Coronary artery (tissue), 2 donors: ENCODE data around the gene ADAMTS15.

Experiments used
- DNase-seq: peaks from one replicate; pipeline ENCODE4 v3.0.0-alpha.2; 2017; ENCODE audit warnings: low spot score
- H3K27ac ChIP-seq, 2 donors: fragments of 200-600 bp; sonication (generic); one replicate each; pipeline ENCODE4 v1.5.1; 2016 to 2019
- H3K4me3 ChIP-seq: fragments of 200-600 bp; sonication (generic); 2 replicates; pipeline ENCODE4 v1.5.1; 2016; ENCODE audit warnings: mild to moderate bottlenecking, moderate library complexity
- TF ChIP-seq, protein P1 (sequence below): fragments of 200-600 bp; sonication (generic); IDR thresholded peaks from one replicate; pipeline ENCODE4 v1.5.1; 2019; ENCODE audit warnings: antibody characterized with exemption

Gene ADAMTS15

DNA sequence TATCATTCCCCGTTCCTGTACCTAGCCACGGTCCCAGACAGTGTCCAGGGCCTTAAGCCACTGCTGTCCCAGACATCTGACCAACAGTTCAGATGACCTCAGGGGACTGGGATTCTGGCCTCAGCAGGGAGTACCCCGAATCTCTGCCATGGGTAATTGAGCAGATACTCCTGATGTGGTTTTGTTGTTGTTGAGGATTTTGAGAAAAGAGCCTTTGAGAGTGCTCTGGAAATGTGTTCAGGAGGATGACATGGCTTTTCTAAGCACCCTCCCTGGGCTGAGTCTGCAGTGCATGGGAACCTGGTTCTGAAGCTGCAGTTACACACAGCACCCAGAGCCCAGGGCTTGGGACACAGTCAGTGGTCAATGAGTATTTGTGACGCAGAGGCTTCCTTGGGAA, 30.4 kb downstream of the ADAMTS15 start:
- peak overlapping the region; percentile 64 to 90 for H3K27ac ChIP-seq
- TF ChIP-seq, protein P1, sequence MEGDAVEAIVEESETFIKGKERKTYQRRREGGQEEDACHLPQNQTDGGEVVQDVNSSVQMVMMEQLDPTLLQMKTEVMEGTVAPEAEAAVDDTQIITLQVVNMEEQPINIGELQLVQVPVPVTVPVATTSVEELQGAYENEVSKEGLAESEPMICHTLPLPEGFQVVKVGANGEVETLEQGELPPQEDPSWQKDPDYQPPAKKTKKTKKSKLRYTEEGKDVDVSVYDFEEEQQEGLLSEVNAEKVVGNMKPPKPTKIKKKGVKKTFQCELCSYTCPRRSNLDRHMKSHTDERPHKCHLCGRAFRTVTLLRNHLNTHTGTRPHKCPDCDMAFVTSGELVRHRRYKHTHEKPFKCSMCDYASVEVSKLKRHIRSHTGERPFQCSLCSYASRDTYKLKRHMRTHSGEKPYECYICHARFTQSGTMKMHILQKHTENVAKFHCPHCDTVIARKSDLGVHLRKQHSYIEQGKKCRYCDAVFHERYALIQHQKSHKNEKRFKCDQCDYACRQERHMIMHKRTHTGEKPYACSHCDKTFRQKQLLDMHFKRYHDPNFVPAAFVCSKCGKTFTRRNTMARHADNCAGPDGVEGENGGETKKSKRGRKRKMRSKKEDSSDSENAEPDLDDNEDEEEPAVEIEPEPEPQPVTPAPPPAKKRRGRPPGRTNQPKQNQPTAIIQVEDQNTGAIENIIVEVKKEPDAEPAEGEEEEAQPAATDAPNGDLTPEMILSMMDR, result no peak
- H3K4me3 ChIP-seq, result peak overlapping the region; percentile 25
- no peak for DNase-seq

DNA sequence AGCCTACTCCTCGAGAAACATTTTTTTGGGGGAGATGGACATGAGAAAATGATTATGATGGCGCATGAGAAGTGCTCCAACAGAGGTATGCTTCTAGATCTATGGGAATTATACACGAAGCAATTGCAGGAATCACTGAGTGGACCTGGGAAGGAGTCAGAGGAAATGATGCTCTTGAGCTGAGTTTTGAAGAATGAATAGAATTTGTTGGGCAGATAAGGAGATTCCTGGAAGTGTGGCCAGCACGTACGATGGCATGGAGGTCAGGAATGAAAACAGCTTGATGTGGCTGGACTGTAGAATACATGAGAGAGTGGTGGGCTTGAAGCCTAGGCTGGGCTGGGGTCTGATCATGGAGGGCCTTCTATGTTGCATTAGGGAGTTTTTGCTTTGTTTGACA, 31.7 kb downstream of the ADAMTS15 start:
- TF ChIP-seq, protein P1, result no peak
- Histone ChIP-seq H3K27ac (peak overlapping the region; percentile 34 to 90), H3K4me3 (no peak overlapping the region)
- no peak for DNase-seq

DNA sequence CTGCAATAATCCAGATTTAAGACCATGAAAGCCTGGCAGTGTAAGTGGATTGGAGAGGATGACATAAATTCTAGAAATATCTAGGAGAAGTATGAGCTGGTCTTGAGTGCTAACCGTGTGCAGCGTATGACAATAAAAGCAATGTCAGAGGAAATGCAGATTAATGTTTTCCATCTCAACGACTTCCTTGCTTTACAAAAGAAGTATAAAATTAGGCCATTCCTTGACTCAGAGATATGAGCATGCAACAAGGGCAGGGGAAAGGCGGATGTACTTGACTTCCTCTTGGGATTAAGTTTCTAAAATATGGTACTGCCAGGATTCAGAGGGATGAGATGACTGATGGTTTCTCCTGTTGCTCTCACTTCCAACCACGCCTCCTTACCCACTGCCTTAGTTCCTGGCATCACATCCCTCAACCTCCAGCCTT, 32.3 kb downstream of the ADAMTS15 start:
- no peak for DNase-seq
- Histone ChIP-seq H3K4me3 (no peak overlapping the region), H3K27ac (peak overlapping the region; percentile 34 to 90)
- TF ChIP-seq, protein P1, result no peak

DNA sequence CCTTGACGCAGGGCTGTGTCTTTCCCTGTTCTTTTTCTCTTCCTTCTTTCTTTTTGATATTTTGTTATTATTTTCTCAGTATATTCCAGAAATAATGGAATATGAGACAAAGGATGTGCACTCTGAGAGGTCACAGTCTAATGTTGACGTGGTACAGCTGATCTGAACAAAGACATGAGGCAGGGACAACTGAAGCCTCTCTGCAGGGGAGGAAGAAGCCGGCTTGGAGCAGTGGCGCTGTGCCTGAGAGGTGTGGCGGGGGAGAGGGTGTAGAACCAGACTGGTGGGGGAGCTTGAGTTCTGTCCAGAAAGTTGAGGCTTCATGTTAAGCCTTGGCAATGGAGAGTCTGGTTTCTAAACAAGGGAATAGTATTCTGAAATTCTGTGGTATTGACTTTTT, 34.7 kb downstream of the ADAMTS15 start:
- H3K27ac ChIP-seq, result no peak overlapping the region
- no peak for DNase-seq
- TF ChIP-seq, protein P1, result no peak

DNA sequence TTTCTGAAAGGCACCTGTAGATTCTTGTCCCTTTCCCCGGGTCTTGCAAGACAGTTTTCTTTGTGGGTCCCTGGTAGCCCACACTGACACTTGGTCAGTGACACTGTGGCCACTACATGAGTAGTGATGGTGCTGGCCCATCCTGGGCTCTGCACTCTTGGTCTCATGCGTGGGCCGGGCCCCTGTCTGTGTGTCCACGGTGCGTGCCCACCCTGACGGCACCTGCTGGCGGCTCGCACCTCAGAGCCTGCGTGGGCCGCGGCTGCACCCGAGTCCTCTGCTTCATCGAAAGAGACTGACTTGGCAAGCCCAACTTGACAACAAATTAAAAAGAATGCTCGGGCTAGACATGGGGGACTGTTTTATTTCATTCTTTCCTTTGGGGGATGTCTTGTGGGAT, 37.5 kb downstream of the ADAMTS15 start:
- Histone ChIP-seq H3K27ac (no peak overlapping the region), H3K4me3 (no peak overlapping the region)
- TF ChIP-seq, protein P1, result no peak
- no peak for DNase-seq

More for the DNA sequence above, 34.7 kb downstream of the ADAMTS15 start:
- H3K4me3 ChIP-seq, result no peak overlapping the region

DNA sequence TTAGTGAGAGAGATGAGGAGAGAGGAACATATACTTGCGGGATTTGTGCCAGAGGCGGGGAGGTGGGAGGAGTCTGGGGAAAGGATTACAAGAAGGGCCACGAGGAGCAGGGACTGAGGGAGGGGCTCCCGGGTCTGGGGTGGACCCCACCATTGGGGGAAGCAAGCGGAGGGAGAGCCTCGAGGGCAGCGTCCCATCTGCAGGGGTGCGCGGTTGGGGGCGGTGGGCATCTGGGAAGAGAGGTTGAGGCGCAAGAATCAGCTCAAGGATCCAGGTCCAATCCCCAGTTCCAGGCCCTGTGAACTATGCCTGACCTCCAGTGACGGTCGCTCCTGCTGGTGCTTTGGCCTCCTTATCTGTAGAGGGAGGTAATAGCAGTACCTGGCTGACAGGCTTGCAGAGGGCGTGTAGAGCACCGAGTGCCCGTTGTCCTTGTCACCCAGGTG, 38.0 kb downstream of the ADAMTS15 start:
- no peak overlapping the region for H3K27ac ChIP-seq
- H3K4me3 ChIP-seq, result no peak overlapping the region
- DNase-seq, result no peak
- TF ChIP-seq, protein P1, result no peak

DNA sequence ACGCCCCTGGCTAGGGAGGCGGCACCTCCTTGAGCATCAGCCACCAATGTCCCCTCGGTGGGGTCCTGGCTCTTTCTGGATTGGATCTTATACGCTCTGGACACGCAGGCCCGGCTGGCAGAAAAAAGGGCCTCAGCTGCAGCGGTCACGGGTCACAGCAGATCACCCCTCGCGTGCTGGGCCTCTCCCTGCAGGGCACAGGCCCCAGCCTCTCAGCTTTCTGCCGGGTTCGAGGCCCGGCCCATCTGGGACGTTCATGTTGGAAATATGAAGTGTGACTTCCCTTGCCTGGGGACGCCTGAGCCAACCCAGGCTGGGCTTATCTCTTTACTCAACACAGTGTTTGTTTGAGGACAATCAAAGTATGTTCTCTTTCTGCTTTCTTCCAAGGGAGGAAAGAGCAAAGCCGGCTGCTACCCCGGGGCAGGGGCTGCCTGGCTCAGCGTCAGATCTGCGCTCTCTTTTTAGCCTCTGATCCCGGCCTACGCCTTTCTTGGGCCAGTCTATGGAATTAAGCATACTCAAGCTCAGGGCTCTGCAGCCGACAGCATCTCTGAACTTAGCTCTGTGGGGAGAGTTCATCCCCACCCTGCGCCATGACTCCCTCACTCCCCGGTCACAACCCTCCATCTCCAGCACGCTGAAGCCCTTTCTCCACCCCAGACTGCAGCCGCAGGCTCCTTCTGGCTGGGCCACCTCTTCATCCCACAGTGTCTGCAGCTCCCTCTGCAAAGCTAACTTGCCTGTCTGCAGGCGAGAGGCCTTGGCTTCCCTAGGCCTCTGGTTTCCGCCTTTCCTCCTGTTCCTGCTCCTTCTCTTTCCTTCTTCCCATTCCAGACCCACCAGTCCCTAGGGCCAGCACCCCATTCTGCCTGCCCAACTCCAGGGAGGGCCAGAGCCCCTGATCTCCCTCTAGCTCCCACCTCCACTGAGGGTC, 38.8 kb downstream of the ADAMTS15 start:
- DNase-seq, result no peak
- Histone ChIP-seq H3K4me3 (no peak overlapping the region), H3K27ac (peak overlapping the region; percentile 18 to 73)
- TF ChIP-seq, protein P1, result no peak
